WTC11 (cell line): Measurements from ENCODE around the gene SNAP25. TPM values are rescaled to one million over a fixed set of nuclear protein-coding genes. Genes with fewer than 3 reads are reported as not detected.

Source experiments
- ATAC-seq: fragments of 200-7000 bp; cut with Tn5 transposase; 2 replicates; pipeline ENCODE4 v1.10.0; 2021; ENCODE audit warnings: mild to moderate bottlenecking, moderate library complexity
- CTCF ChIA-PET: fragments of 300-600 bp; sonication (Branson Sonifier 250); formaldehyde crosslinking; loops from one replicate; lab custom pipeline; 2021; ENCODE audit warnings: antibody characterized with exemption; lab: Charles Lee
- POLR2A ChIA-PET: fragments of 350-600 bp; sonication (Branson Sonifier 250); formaldehyde crosslinking; loops from one replicate; lab custom pipeline; 2021; ENCODE audit warnings: antibody characterized with exemption; lab: Charles Lee
- DNase-seq: peaks from one replicate; pipeline ENCODE4 v3.0.0; 2021; ENCODE audit warnings: low spot score
- H3K27ac Mint-ChIP-seq: 2 replicates; pipeline ENCODE4 v1.8.0; 2021; ENCODE audit warnings: mixed read lengths
- H3K27me3 Mint-ChIP-seq: 2 replicates; pipeline ENCODE4 v1.8.0; 2021; ENCODE audit warnings: low read depth, mild to moderate bottlenecking, moderate library complexity, mixed read lengths
- H3K36me3 Mint-ChIP-seq: 2 replicates; pipeline ENCODE4 v1.8.0; 2021; ENCODE audit warnings: mixed read lengths
- H3K4me1 Mint-ChIP-seq: 2 replicates; pipeline ENCODE4 v1.8.0; 2022; ENCODE audit warnings: mixed read lengths
- H3K4me3 Mint-ChIP-seq: 2 replicates; pipeline ENCODE4 v1.8.0; 2021; ENCODE audit warnings: mild to moderate bottlenecking, moderate library complexity, mixed read lengths
- H3K9me3 Mint-ChIP-seq: 2 replicates; pipeline ENCODE4 v1.8.0; 2021; ENCODE audit warnings: mixed read lengths
- AFF4 ChIP-seq: sonication (generic); formaldehyde crosslinking; IDR thresholded peaks from 2 replicates; pipeline ENCODE4 v1.8.1; 2023; ENCODE audit warnings: mild to moderate bottlenecking, missing genetic modification reagents, borderline replicate concordance
- ATF6 ChIP-seq: sonication (generic); formaldehyde crosslinking; IDR thresholded peaks from 2 replicates; pipeline ENCODE4 v1.8.1; 2023; ENCODE audit warnings: mild to moderate bottlenecking, missing genetic modification reagents
- CDX4 ChIP-seq: fragments of 250-450 bp; sonication (Bioruptor Pico); IDR thresholded peaks from 2 replicates; pipeline ENCODE4 v1.9.0; 2021; ENCODE audit warnings: moderate library complexity, mild to moderate bottlenecking, inconsistent platforms, borderline replicate concordance
- CREM ChIP-seq: sonication (generic); formaldehyde crosslinking; IDR thresholded peaks from 2 replicates; pipeline ENCODE4 v1.8.1; 2022; ENCODE audit warnings: mild to moderate bottlenecking, missing genetic modification reagents, moderate library complexity
- CTCF ChIP-seq: fragments of 200-600 bp; IDR thresholded peaks from 2 replicates; pipeline ENCODE4 v1.8.0; 2022; ENCODE audit warnings: antibody characterized with exemption
- E2F1 ChIP-seq: sonication (generic); formaldehyde crosslinking; IDR thresholded peaks from 2 replicates; pipeline ENCODE4 v1.8.0; 2022; ENCODE audit warnings: mild to moderate bottlenecking, missing genetic modification reagents
- E2F4 ChIP-seq: sonication (generic); formaldehyde crosslinking; IDR thresholded peaks from 2 replicates; pipeline ENCODE4 v1.8.1; 2022; ENCODE audit warnings: low read depth, mild to moderate bottlenecking, moderate library complexity, missing genetic modification reagents, borderline replicate concordance
- ELF4 ChIP-seq: sonication (generic); formaldehyde crosslinking; IDR thresholded peaks from 2 replicates; pipeline ENCODE4 v1.8.1; 2022; ENCODE audit warnings: low read depth, mild to moderate bottlenecking, moderate library complexity, missing genetic modification reagents
- IRF1 ChIP-seq: sonication (generic); formaldehyde crosslinking; IDR thresholded peaks from 2 replicates; pipeline ENCODE4 v1.8.0; 2023; ENCODE audit warnings: missing genetic modification reagents
- JUN ChIP-seq: sonication (generic); formaldehyde crosslinking; IDR thresholded peaks from 2 replicates; pipeline ENCODE4 v1.8.0; 2023; ENCODE audit warnings: mild to moderate bottlenecking, missing genetic modification reagents
- MAX ChIP-seq: sonication (generic); formaldehyde crosslinking; IDR thresholded peaks from 2 replicates; pipeline ENCODE4 v1.8.0; 2022; ENCODE audit warnings: mild to moderate bottlenecking, missing genetic modification reagents
- MLX ChIP-seq: sonication (generic); formaldehyde crosslinking; IDR thresholded peaks from 2 replicates; pipeline ENCODE4 v1.8.1; 2023; ENCODE audit warnings: mild to moderate bottlenecking, missing genetic modification reagents, moderate library complexity
- SMAD3 ChIP-seq: sonication (generic); formaldehyde crosslinking; IDR thresholded peaks from 2 replicates; pipeline ENCODE4 v1.8.0; 2022; ENCODE audit warnings: missing genetic modification reagents, mild to moderate bottlenecking, borderline replicate concordance
- SOX15 ChIP-seq: fragments of 250-450 bp; sonication (Bioruptor Pico); IDR thresholded peaks from 2 replicates; pipeline ENCODE4 v1.9.0; 2021; ENCODE audit warnings: mild to moderate bottlenecking
- SP1 ChIP-seq: sonication (generic); formaldehyde crosslinking; conservative IDR thresholded peaks from 2 replicates; pipeline ENCODE4 v1.8.1; 2022; ENCODE audit warnings: missing genetic modification reagents
- ZMAT4 ChIP-seq: fragments of 250-450 bp; sonication (Bioruptor Pico); IDR thresholded peaks from 2 replicates; pipeline ENCODE4 v1.9.0; 2021; ENCODE audit warnings: mild to moderate bottlenecking
- ZNF532 ChIP-seq: fragments of 250-450 bp; sonication (Bioruptor Pico); IDR thresholded peaks from 2 replicates; pipeline ENCODE4 v1.9.0; 2021; ENCODE audit warnings: mild to moderate bottlenecking, borderline replicate concordance
- total RNA-seq: library from RNA; stranded (reverse); gene quantifications from 3 replicates; pipeline ENCODE4 v1.2.3, GENCODE V29; 2021

The SNAP25 gene
- total RNA-seq, 1 experiment from 2014 or later, result 0.72 TPM

- Mint-ChIP-seq H3K27me3 (peaks cover 49% of the 10 kb centered on the region), H3K4me1 (peaks cover 15% of the 10 kb centered on the region), H3K4me3 (peak overlapping the region; percentile 87), H3K36me3 (no peaks in the 10 kb centered on the region), H3K9me3 (no peaks in the 10 kb centered on the region), H3K27ac (peak overlapping the region; percentile 95)
- ChIA-PET CTCF (interaction anchor here (1.0 to 1.7 kb wide), 5 partner anchors 46 to 608 kb away, joined by 4 to 9 read pairs (median 4); partner anchors contain the start of genes MKKS and SLX4IP), POLR2A (interaction anchor here (0.9 to 2.1 kb wide), 2 partner anchors 217 to 457 kb away, joined by 3 to 9 read pairs; partner anchors contain the start of genes MKKS and SLX4IP)
- peak; percentile 73 for ATAC-seq
- peak; percentile 67 for DNase-seq
- no peak for TF ChIP-seq CDX4 (CRISPR knock-in tag)
- no peak for TF ChIP-seq MLX (CRISPR knock-in tag)
- peak; percentile 46; the same call in 1 of the 2 replicates for TF ChIP-seq AFF4
- peak; percentile 79 for TF ChIP-seq IRF1 (CRISPR knock-in tag)
- TF ChIP-seq ZMAT4, result no peak
- TF ChIP-seq MAX (CRISPR knock-in tag), result peak; percentile 87
- 0 out of 2 replicates have a peak, but pooled peaks have one; percentile 0 for TF ChIP-seq ZNF532 (CRISPR knock-in tag)
- peak; percentile 96; the same call in 1 of the 2 replicates for TF ChIP-seq SMAD3 (CRISPR knock-in tag)
- no peak for TF ChIP-seq ELF4 (CRISPR knock-in tag)
- TF ChIP-seq CTCF, result no peak
- no peak for TF ChIP-seq E2F4 (CRISPR knock-in tag)
- TF ChIP-seq SP1 (CRISPR knock-in tag), result peak; percentile 64
- peak; percentile 67; the same call in 1 of the 2 replicates for TF ChIP-seq JUN (CRISPR knock-in tag)
- peak; percentile 81; the same call in 1 of the 2 replicates for TF ChIP-seq E2F1
- no peak for TF ChIP-seq ATF6
- TF ChIP-seq SOX15, result no peak
- no peak for TF ChIP-seq CREM (CRISPR knock-in tag)
These were observed 764 bp upstream of the SNAP25 start for GRCh38 chr20:10217721-10218410.
